ENCODE results near the gene DSC3. TPM values are rescaled to one million over a fixed set of nuclear protein-coding genes. Genes with fewer than 3 reads are reported as not detected.

The DSC3 gene
- total RNA-seq, 1 experiment from 2014 or later = 60.8 TPM

DNA sequence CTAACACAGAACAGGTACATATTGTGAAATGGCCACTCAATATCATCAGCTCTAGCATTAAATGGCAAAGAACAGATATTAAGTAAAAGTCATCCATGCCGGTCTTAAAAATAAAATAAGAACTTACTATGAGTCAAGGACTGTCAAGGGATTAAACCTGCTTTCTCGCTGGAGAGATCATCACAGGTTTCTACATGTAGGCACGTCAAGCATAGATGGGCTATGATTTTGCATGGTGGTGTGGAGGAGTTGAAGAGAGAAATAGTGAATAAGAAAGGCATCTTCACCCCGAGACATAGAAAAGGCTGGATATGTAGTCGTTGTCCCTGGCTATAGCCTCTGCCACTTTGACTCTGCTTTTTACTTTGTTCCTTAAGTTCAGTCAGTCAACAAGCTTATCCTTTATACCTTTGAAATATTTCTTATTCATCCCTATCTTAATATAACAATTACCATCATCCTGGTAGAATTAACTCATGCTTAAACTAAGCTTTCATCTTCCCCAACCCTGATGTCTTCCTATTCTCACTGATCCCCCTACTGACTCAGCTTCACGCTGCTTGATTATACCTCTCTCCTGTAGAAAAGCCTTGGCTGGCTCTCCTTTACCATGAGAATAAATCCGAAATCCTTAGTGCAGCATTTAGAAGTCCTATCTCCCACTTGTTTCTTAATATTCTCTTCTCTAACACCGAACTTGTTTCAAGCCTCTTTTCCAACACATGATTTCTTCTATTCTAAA is 42.5 kb downstream of the DSC3 start:
- no peak for DNase-seq (ENCODE audit: unreplicated experiment)
- POLR2A ChIA-PET = interaction anchor here (0.9 kb wide), 1 partner anchor 162 kb away, joined by 5 read pairs; the partner anchor contains the start of gene DSC1
- no peaks in the 10 kb centered on the region for H3K4me1 Mint-ChIP-seq (ENCODE audit: insufficient read depth, unreplicated experiment)
- no peak overlapping the region for H3K27ac Mint-ChIP-seq (ENCODE audit: low read depth, unreplicated experiment)
- H3K36me3 Mint-ChIP-seq (ENCODE audit: insufficient read depth, unreplicated experiment) = peaks cover 41% of the 10 kb centered on the region
- TF ChIP-seq, protein P1, sequence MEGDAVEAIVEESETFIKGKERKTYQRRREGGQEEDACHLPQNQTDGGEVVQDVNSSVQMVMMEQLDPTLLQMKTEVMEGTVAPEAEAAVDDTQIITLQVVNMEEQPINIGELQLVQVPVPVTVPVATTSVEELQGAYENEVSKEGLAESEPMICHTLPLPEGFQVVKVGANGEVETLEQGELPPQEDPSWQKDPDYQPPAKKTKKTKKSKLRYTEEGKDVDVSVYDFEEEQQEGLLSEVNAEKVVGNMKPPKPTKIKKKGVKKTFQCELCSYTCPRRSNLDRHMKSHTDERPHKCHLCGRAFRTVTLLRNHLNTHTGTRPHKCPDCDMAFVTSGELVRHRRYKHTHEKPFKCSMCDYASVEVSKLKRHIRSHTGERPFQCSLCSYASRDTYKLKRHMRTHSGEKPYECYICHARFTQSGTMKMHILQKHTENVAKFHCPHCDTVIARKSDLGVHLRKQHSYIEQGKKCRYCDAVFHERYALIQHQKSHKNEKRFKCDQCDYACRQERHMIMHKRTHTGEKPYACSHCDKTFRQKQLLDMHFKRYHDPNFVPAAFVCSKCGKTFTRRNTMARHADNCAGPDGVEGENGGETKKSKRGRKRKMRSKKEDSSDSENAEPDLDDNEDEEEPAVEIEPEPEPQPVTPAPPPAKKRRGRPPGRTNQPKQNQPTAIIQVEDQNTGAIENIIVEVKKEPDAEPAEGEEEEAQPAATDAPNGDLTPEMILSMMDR (IDR thresholded peaks at IDR 0.05; ENCODE audit: unreplicated experiment) = no peak
- BruUV-seq (replicated peaks) = no TSS peak
- CTCF ChIA-PET = interaction anchor here (0.6 to 1.7 kb wide), 6 partner anchors 11 to 1029 kb away, joined by 3 to 4 read pairs (median 3); no protein-coding TSS in a partner anchor
- H3K4me3 Mint-ChIP-seq (ENCODE audit: unreplicated experiment) = no peak overlapping the region
- no peaks in the 10 kb centered on the region for H3K9me3 Mint-ChIP-seq (ENCODE audit: unreplicated experiment)
- intact Hi-C loops (cut with micrococcal nuclease) = loop anchor here (5.0 to 10.0 kb wide), 2 partner anchors 425 to 507 kb away; no protein-coding TSS in a partner anchor
- no peaks in the 10 kb centered on the region for H3K27me3 Mint-ChIP-seq (ENCODE audit: insufficient read depth, unreplicated experiment)

DNA sequence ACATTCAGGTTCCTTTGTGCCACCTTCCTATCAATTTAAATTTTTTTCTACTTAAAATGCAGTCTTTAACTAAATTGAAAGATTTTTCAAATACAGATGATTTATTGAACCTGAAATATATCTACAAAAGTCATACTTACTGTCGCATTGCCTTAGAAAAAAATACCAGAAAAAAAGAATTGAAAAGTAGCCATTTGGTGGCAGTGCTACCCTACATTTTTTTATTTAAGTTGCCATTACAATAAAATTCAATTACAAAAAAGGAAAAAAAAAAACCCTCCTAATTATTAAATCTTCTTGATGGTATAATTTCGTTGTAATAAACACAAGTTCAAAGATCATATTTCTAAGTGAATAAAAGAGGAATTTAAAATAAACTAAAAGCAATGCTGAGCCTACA is 43.4 kb downstream of the DSC3 start:
- intact Hi-C loops (cut with micrococcal nuclease) = loop anchor here (5.0 to 10.0 kb wide), 2 partner anchors 426 to 508 kb away; no protein-coding TSS in a partner anchor
- no TSS peak for BruUV-seq (replicated peaks)
- H3K36me3 Mint-ChIP-seq (ENCODE audit: insufficient read depth, unreplicated experiment) = peaks cover 45% of the 10 kb centered on the region
- TF ChIP-seq, protein P1 (IDR thresholded peaks at IDR 0.05; ENCODE audit: unreplicated experiment) = peak; percentile 36
- H3K27me3 Mint-ChIP-seq (ENCODE audit: insufficient read depth, unreplicated experiment) = no peaks in the 10 kb centered on the region
- ChIA-PET POLR2A (interaction anchor here (0.9 kb wide), 1 partner anchor 163 kb away, joined by 5 read pairs; the partner anchor contains the start of gene DSC1), CTCF (interaction anchor here (0.6 to 1.7 kb wide), 5 partner anchors 23 to 543 kb away, joined by 3 to 5 read pairs (median 4); no protein-coding TSS in a partner anchor)
- H3K4me1 Mint-ChIP-seq (ENCODE audit: insufficient read depth, unreplicated experiment) = no peaks in the 10 kb centered on the region
- H3K4me3 Mint-ChIP-seq (ENCODE audit: unreplicated experiment) = no peak overlapping the region
- no peak overlapping the region for H3K27ac Mint-ChIP-seq (ENCODE audit: low read depth, unreplicated experiment)
- H3K9me3 Mint-ChIP-seq (ENCODE audit: unreplicated experiment) = no peaks in the 10 kb centered on the region
- no peak for DNase-seq (ENCODE audit: unreplicated experiment)

- intact Hi-C loops (cut with micrococcal nuclease) = loop anchor here (5.0 to 10.0 kb wide), 2 partner anchors 428 to 510 kb away; no protein-coding TSS in a partner anchor
- no TSS peak for BruUV-seq (replicated peaks)
- H3K4me1 Mint-ChIP-seq (ENCODE audit: insufficient read depth, unreplicated experiment) = no peaks in the 10 kb centered on the region
- POLR2A ChIA-PET = no interaction called here
- H3K36me3 Mint-ChIP-seq (ENCODE audit: insufficient read depth, unreplicated experiment) = peaks cover 41% of the 10 kb centered on the region
- no peaks in the 10 kb centered on the region for H3K27me3 Mint-ChIP-seq (ENCODE audit: insufficient read depth, unreplicated experiment)
- TF ChIP-seq, protein P1 (IDR thresholded peaks at IDR 0.05; ENCODE audit: unreplicated experiment) = no peak
- H3K27ac Mint-ChIP-seq (ENCODE audit: low read depth, unreplicated experiment) = no peak overlapping the region
- no peaks in the 10 kb centered on the region for H3K9me3 Mint-ChIP-seq (ENCODE audit: unreplicated experiment)
- CTCF ChIA-PET = no interaction called here
- no peak for DNase-seq (ENCODE audit: unreplicated experiment)
- no peak overlapping the region for H3K4me3 Mint-ChIP-seq (ENCODE audit: unreplicated experiment)
Measured at GRCh38 chr18:30997223-30997622, 45.3 kb downstream of the DSC3 start.

DNA sequence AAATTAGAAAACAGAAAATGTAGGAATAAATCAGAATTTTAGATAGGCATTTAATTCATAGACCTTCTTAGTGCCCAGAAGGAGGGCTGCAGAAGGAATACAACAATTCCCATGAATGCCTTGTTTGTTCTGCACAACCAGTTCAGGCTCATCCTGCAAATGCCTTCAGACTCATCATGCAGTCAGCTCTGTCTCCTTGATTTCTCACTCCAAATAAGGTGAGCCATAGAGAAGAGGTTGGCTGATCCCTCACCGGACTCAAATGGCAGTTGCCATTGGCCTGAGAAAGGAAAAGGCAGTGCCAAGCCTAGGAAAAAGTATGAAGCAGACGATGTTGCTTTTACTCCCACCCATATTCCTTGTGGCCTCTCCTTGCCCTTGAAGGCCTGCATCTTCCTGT is 50.3 kb downstream of the DSC3 start:
- no TSS peak for BruUV-seq (replicated peaks)
- CTCF ChIA-PET = interaction anchor here (0.6 kb wide), 1 partner anchor 9 kb away, joined by 4 read pairs; no protein-coding TSS in a partner anchor
- peaks cover 10% of the 10 kb centered on the region for H3K4me1 Mint-ChIP-seq (ENCODE audit: insufficient read depth, unreplicated experiment)
- H3K27me3 Mint-ChIP-seq (ENCODE audit: insufficient read depth, unreplicated experiment) = no peaks in the 10 kb centered on the region
- H3K4me3 Mint-ChIP-seq (ENCODE audit: unreplicated experiment) = no peak overlapping the region
- H3K36me3 Mint-ChIP-seq (ENCODE audit: insufficient read depth, unreplicated experiment) = peaks cover 36% of the 10 kb centered on the region
- DNase-seq (ENCODE audit: unreplicated experiment) = no peak
- intact Hi-C loops (cut with micrococcal nuclease) = loop anchor here (10.0 kb wide), 1 partner anchor 433 kb away; no protein-coding TSS in a partner anchor
- POLR2A ChIA-PET = interaction anchor here (1.1 kb wide), 1 partner anchor 20 kb away, joined by 4 read pairs; no protein-coding TSS in a partner anchor
- TF ChIP-seq, protein P1 (IDR thresholded peaks at IDR 0.05; ENCODE audit: unreplicated experiment) = no peak
- H3K27ac Mint-ChIP-seq (ENCODE audit: low read depth, unreplicated experiment) = no peak overlapping the region
- H3K9me3 Mint-ChIP-seq (ENCODE audit: unreplicated experiment) = no peaks in the 10 kb centered on the region
